Coronary artery (tissue), 2 donors: Measurements from ENCODE around the gene EXOSC6.
"Not testable (repeated sequence)": the region's sequence is repeated elsewhere in the genome, so short reads cannot be mapped to it uniquely, and the experiment has no call there.

ENCODE experiments used
- DNase-seq: peaks from one replicate; pipeline ENCODE4 v3.0.0-alpha.2; 2017; ENCODE audit warnings: low spot score
- H3K27ac ChIP-seq, 2 donors: fragments of 200-600 bp; sonication (generic); one replicate each; pipeline ENCODE4 v1.5.1; 2016 to 2019
- H3K4me3 ChIP-seq: fragments of 200-600 bp; sonication (generic); 2 replicates; pipeline ENCODE4 v1.5.1; 2016; ENCODE audit warnings: mild to moderate bottlenecking, moderate library complexity
- CTCF ChIP-seq: fragments of 200-600 bp; sonication (generic); IDR thresholded peaks from one replicate; pipeline ENCODE4 v1.5.1; 2019; ENCODE audit warnings: antibody characterized with exemption

EXOSC6 gene

GRCh38 chr16:70290949-70291519 lies 39.3 kb upstream of the EXOSC6 start:
- Histone ChIP-seq H3K4me3 (no peak overlapping the region), H3K27ac (no peak overlapping the region)
- TF ChIP-seq CTCF, result no peak
- DNase-seq, result no peak

- no peak for TF ChIP-seq CTCF
- H3K27ac ChIP-seq, result peak within 1 kb of the TSS; percentile 95 to 97
- H3K4me3 ChIP-seq, result peak within 1 kb of the TSS; percentile 93
- DNase-seq, result peak; percentile 98
Observed at GRCh38 chr16:70289229-70290094, 37.7 kb upstream of the EXOSC6 start, which contains the start of gene AARS1. AARS1 (minus strand) TSS chr16:70289506; CDS start chr16:70282763, 6,743 bp downstream.

GRCh38 chr16:70287304-70287971 lies 35.7 kb upstream of the EXOSC6 start:
- not testable (repeated sequence) for H3K27ac ChIP-seq, DNase-seq
- peak overlapping the region; percentile 93 for H3K4me3 ChIP-seq

DNA sequence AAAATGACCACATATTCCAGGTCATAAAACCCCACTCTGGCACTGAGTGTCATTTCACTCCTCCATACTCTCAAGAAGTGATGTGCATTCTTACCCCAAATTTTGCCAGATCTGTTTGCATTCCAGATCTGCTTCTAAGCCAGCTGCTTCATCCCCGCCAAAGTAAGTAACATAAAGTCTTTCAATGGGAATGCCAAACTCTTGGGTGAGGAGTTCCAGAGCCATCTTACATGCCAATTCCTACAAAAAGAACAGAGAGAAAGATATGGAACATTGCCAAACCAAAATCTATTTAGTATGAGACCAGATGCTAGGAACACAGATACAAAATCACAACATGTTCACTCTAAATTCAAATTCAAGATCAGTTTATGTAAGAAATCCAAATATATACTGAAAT lies 24.7 kb upstream of the EXOSC6 start:
- no peak for TF ChIP-seq CTCF
- DNase-seq, result no peak
- Histone ChIP-seq H3K4me3 (no peak overlapping the region), H3K27ac (no peak overlapping the region)

- Histone ChIP-seq H3K27ac (no peak overlapping the region), H3K4me3 (no peak overlapping the region)
- DNase-seq, result no peak
- TF ChIP-seq CTCF, result no peak
Observed at GRCh38 chr16:70271696-70272095, 20.0 kb upstream of the EXOSC6 start.

DNA sequence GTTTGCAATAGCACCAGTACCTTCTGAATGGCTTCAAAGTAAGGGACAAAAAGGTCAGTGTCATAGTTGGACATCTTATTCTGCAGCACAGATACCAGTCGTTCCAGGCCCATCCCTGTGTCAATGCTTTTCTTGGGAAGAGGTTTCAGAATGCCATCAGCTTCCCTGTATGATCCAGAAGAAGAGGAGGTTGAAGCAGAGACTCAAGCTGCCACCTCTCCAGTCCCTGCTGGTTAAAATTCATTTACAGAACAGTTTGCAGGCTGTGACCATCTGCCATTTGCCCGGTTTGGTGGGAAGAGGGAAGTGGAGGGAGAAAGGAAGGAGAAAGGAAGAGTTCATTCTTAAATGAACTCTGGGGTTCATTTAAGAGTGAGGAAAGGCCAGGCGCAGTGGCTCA lies 18.4 kb upstream of the EXOSC6 start:
- H3K4me3 ChIP-seq, result no peak overlapping the region
- no peak for DNase-seq
- no peak overlapping the region for H3K27ac ChIP-seq
- TF ChIP-seq CTCF, result no peak

- TF ChIP-seq CTCF, result no peak
- no peak overlapping the region for H3K4me3 ChIP-seq
- DNase-seq, result no peak
- no peak overlapping the region for H3K27ac ChIP-seq
Observed at GRCh38 chr16:70269471-70269870, 17.7 kb upstream of the EXOSC6 start.

DNA sequence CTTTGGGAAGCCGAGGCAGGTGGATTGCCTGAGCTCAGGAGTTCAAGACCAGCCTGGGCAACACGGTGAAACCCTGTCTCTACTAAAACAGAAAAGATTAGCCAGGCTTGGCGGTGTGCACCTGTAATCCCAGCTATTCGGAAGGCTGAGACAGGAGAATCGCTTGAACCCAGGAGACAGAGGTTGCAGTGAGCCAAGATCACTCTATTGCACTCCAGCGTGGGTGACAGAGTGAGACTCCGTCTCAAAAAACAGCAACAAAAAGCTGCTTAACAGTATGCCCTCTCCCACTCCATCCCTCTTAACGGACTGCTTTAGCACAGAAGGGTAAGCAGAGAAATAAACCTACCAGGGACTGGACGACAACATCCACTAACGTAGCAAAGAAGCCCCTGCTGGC lies 16.2 kb upstream of the EXOSC6 start:
- DNase-seq, H3K27ac ChIP-seq, H3K4me3 ChIP-seq: not testable (repeated sequence)
